Fibroblast of lung (primary cell): Measurements from ENCODE around the gene RRM1. TPM values are rescaled to one million over a fixed set of nuclear protein-coding genes. Genes with fewer than 3 reads are reported as not detected.

ENCODE experiments used
- DNase-seq, 2 donors: peaks; one replicate each; pipeline versions ENCODE4 v3.0.0 to v3.0.0-alpha.2; 2010; ENCODE audit warnings: low read depth in 2 of 2
- H2AFZ ChIP-seq: 2 replicates; pipeline ENCODE4 v1.5.1; 2012; ENCODE audit warnings: low read length, control low read depth, inconsistent platforms
- H3K27ac ChIP-seq: 2 replicates; pipeline ENCODE4 v1.5.1; 2011; ENCODE audit warnings: low read length, control low read depth; ENCODE audit not compliant: insufficient read depth
- H3K27me3 ChIP-seq: 2 replicates; pipeline ENCODE4 v1.5.1; 2011; ENCODE audit warnings: mild to moderate bottlenecking, low read length; ENCODE audit not compliant: control insufficient read depth, insufficient read depth
- H3K36me3 ChIP-seq: 2 replicates; pipeline ENCODE4 v1.5.1; 2011; ENCODE audit warnings: low read length; ENCODE audit not compliant: control insufficient read depth, insufficient read depth
- H3K4me1 ChIP-seq: 2 replicates; pipeline ENCODE4 v1.5.1; 2011; ENCODE audit warnings: low read length; ENCODE audit not compliant: control insufficient read depth, insufficient read depth; ENCODE audit errors: extremely low read depth
- H3K4me2 ChIP-seq: 2 replicates; pipeline ENCODE4 v1.5.1; 2011; ENCODE audit warnings: low read length, control low read depth; ENCODE audit not compliant: insufficient read depth; ENCODE audit errors: extremely low read depth
- H3K4me3 ChIP-seq, 4 experiments: fragments of 200-600 bp in 1 of 4; sonication (generic) in 1 of 4; replicated peaks in 1 of 4; 2 replicates each; pipeline ENCODE4 v1.5.1; 2011 to 2016; ENCODE audit warnings: low read length in 4 of 4, low read depth in 3 of 4, mild to moderate bottlenecking in 3 of 4, control low read depth in 2 of 4, inconsistent platforms in 1 of 4, mixed read lengths in 1 of 4; ENCODE audit not compliant: insufficient read depth in 1 of 4; ENCODE audit errors: control extremely low read depth in 1 of 4
- H3K79me2 ChIP-seq: 2 replicates; pipeline ENCODE4 v1.5.1; 2012; ENCODE audit warnings: mild to moderate bottlenecking, low read length, inconsistent platforms; ENCODE audit not compliant: control insufficient read depth, insufficient read depth
- H3K9ac ChIP-seq: 2 replicates; pipeline ENCODE4 v1.5.1; 2011; ENCODE audit warnings: mild to moderate bottlenecking, low read length, control low read depth; ENCODE audit not compliant: insufficient read depth
- H3K9me3 ChIP-seq: 2 replicates; pipeline ENCODE4 v1.5.1; 2012; ENCODE audit warnings: low read depth, low read length; ENCODE audit not compliant: control insufficient read depth, insufficient read depth
- H4K20me1 ChIP-seq: 2 replicates; pipeline ENCODE4 v1.5.1; 2011; ENCODE audit warnings: low read length; ENCODE audit not compliant: control insufficient read depth, insufficient read depth; ENCODE audit errors: extremely low read depth
- EZH2 ChIP-seq: IDR thresholded peaks from 2 replicates; pipeline ENCODE4 v1.5.1; 2012; ENCODE audit warnings: low read length, control low read depth, mild to moderate bottlenecking; ENCODE audit errors: missing control alignments
- polyA plus RNA-seq, 2 donors: library from polyadenylated mRNA; depleted of rRNA in 1 of 2; stranded (reverse) in 1 of 2; unstranded in 1 of 2; fragments of >200 nt; gene quantifications; 2 replicates each; pipeline ENCODE4 v1.2.1, GENCODE V29; 2011 to 2012; ENCODE audit warnings: missing spikeins in 1 of 2
- total RNA-seq: library from RNA; depleted of rRNA; stranded (reverse); fragments of >200 nt; gene quantifications from 2 replicates; pipeline ENCODE4 v1.2.1, GENCODE V29; 2014
- TF ChIP-seq, protein P1 (sequence below), 2 donors: IDR thresholded peaks in 1 of 2; conservative IDR thresholded peaks in 1 of 2; 1 replicate in 1 of 2; 2 replicates in 1 of 2; pipeline ENCODE4 v1.5.1; 2011 to 2012; ENCODE audit warnings: low read length in 2 of 2, control low read depth in 1 of 2, inconsistent platforms in 1 of 2, low read depth in 1 of 2, mild to moderate bottlenecking in 1 of 2

RRM1 gene
- total and polyA plus RNA-seq, 2 donors (not counting 1 experiment from before 2014, with no cell fraction given) = 57.5 to 85.0 TPM

DNA sequence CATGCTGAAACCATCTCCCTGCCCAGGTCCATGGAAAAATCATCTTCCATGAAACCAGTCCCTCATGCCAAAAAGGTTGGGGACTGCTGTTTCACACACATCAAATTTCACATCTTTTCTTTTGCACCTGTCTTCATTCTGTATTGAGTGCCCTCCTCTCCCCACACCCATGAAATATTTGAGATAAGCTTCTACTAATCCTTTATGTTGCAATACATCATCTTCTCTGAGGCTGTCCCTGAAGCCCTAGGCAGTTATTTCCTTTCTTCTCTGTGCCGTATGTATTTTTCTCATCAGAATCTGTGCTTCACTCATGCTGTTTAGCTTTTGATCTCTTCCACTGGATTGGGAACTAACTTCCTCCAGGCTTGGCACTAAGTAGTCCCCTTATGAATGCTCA lies 40.0 kb upstream of the RRM1 start:
- Histone ChIP-seq H3K27ac (no peak overlapping the region), H3K4me1 (no peaks in the 10 kb centered on the region), H3K79me2 (no peaks in the 10 kb centered on the region), H4K20me1 (no peaks in the 10 kb centered on the region), H3K36me3 (no peaks in the 10 kb centered on the region), H2AFZ (no peak overlapping the region), H3K4me3 (no peak overlapping the region), H3K9ac (no peak overlapping the region), H3K27me3 (no peaks in the 10 kb centered on the region), H3K4me2 (no peak overlapping the region), H3K9me3 (no peaks in the 10 kb centered on the region)
- DNase-seq = no peak
- TF ChIP-seq EZH2 = no peak

DNA sequence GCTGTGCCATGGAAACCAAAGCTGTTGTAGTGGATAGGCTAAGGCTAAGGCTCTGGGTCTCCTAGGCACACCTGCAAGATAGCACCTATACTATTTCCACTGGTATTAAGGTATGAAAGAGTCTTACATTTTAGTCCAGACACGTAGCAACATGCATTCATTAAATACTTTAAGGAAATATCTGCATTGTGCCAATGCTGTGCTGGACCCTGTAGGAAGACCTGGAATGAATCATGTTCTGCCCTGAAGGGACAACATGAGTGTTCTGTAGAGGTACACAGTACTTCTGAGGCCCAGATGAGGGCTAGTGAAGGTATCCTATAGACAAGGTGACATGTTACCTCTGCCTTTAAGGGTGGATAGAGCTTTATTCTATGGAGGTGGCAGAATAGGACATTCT lies 35.2 kb upstream of the RRM1 start:
- H3K9ac ChIP-seq = no peak overlapping the region
- H3K4me1 ChIP-seq = peaks cover 5% of the 10 kb centered on the region
- H3K4me2 ChIP-seq = no peak overlapping the region
- TF ChIP-seq, protein P1, sequence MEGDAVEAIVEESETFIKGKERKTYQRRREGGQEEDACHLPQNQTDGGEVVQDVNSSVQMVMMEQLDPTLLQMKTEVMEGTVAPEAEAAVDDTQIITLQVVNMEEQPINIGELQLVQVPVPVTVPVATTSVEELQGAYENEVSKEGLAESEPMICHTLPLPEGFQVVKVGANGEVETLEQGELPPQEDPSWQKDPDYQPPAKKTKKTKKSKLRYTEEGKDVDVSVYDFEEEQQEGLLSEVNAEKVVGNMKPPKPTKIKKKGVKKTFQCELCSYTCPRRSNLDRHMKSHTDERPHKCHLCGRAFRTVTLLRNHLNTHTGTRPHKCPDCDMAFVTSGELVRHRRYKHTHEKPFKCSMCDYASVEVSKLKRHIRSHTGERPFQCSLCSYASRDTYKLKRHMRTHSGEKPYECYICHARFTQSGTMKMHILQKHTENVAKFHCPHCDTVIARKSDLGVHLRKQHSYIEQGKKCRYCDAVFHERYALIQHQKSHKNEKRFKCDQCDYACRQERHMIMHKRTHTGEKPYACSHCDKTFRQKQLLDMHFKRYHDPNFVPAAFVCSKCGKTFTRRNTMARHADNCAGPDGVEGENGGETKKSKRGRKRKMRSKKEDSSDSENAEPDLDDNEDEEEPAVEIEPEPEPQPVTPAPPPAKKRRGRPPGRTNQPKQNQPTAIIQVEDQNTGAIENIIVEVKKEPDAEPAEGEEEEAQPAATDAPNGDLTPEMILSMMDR (conservative IDR thresholded peaks at IDR 0.05 in 1 of 2, IDR thresholded peaks at IDR 0.05 in 1 of 2; ENCODE audit: low read depth in 1 of 2, low read length in 2 of 2) = no peak
- no peak for TF ChIP-seq EZH2
- no peak overlapping the region for H3K4me3 ChIP-seq
- no peak overlapping the region for H2AFZ ChIP-seq
- H3K27ac ChIP-seq = no peak overlapping the region
- H4K20me1 ChIP-seq = no peaks in the 10 kb centered on the region
- H3K9me3 ChIP-seq = no peaks in the 10 kb centered on the region
- DNase-seq = no peak
- no peaks in the 10 kb centered on the region for H3K79me2 ChIP-seq
- no peaks in the 10 kb centered on the region for H3K36me3 ChIP-seq
- H3K27me3 ChIP-seq = no peaks in the 10 kb centered on the region

DNA sequence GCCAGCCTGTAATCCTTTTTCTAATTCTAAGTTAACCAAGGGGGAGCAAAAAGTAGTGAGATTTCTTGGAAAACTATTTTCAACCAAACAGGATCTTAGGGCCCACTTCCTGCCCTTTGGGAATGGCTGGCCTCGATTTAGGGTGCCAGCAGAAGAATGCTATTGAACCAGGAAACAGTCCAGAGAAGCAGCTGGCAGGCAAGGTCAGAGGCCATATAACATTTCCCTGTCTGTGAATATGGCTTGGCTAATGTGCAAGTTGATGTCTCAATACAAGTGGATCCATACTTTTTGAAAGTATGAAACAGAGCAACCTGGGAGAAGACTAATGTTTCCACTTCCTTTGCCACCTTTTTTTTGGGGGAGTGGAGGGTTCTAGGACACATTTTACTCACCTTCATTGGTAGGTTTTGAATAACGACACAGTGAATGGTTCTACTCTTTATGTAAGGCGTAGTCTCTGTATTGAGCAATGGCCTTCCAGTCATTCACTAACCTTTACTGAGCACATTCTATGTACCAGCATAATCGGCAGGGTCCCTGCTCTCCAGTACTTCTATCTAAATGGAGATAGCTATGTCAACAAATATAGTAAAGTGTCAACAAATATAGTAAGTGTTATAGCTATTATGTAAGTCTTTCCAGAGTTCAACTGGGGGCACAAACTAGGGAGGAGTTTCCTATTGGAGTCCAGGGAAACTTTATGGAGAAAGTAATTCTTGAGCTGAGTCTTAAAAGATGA lies 34.2 kb upstream of the RRM1 start:
- Histone ChIP-seq H3K36me3 (no peaks in the 10 kb centered on the region), H3K9ac (no peak overlapping the region), H3K27ac (no peak overlapping the region), H4K20me1 (no peaks in the 10 kb centered on the region), H2AFZ (no peak overlapping the region), H3K79me2 (no peaks in the 10 kb centered on the region), H3K9me3 (no peaks in the 10 kb centered on the region), H3K4me2 (no peak overlapping the region), H3K4me3 (no peak overlapping the region), H3K4me1 (peaks cover 5% of the 10 kb centered on the region), H3K27me3 (no peaks in the 10 kb centered on the region)
- no peak for TF ChIP-seq EZH2
- TF ChIP-seq, protein P1 (conservative IDR thresholded peaks at IDR 0.05 in 1 of 2, IDR thresholded peaks at IDR 0.05 in 1 of 2; ENCODE audit: low read depth in 1 of 2, low read length in 2 of 2) = no peak
- no peak for DNase-seq
